Prostate gland (tissue), 2 donors: ENCODE data around the gene ZNF133.

Experiments
- CTCF ChIP-seq, 4 experiments: fragments of 200-600 bp in 2 of 4; fragments of 450-650 bp in 2 of 4; sonication (generic) in 2 of 4; IDR thresholded peaks; 1 replicate in 3 of 4; 2 replicates in 1 of 4; pipeline ENCODE4 v1.5.1; 2016 to 2019; ENCODE audit warnings: antibody characterized with exemption in 4 of 4, mild to moderate bottlenecking in 2 of 4, moderate library complexity in 2 of 4
- POLR2A ChIP-seq: fragments of 450-650 bp; IDR thresholded peaks from one replicate; pipeline ENCODE4 v1.6.1; 2016; ENCODE audit warnings: antibody characterized with exemption, mild to moderate bottlenecking
- POLR2AphosphoS5 ChIP-seq: sonication (generic); formaldehyde crosslinking; IDR thresholded peaks from one replicate; pipeline ENCODE4 v1.6.1; 2017; ENCODE audit warnings: antibody characterized with exemption

DNA sequence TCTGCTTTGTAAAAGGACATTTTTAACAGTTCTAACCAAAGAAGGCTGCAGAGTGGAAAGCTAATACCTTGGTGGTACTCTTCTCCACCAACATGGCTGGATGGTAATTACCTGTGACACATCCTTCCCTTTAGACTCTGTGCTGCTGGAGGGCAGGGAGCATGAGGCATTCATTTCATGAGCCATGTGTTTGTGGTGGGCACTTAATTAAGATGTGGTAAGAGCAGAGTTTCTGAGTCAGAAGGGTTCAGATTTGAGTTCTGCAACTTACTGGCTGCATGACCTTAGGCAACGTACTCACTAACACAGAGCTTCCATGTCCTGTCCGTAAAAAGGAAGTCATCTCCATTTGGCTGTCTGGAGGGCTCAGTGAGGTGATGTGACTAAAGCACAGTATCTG is 9.1 kb upstream of the ZNF133 start:
- TF ChIP-seq POLR2A (no peak), POLR2AphosphoS5 (no peak), CTCF (IDR thresholded peaks at IDR 0.05) (no peak)
